ENCODE results near the gene AMELX. TPM values are rescaled to one million over a fixed set of nuclear protein-coding genes. Genes with fewer than 3 reads are reported as not detected.

Gene AMELX
- total and polyA plus RNA-seq, 4 donors = not detected

- WGBS, 2 donors = 66 to 80% methylated on average over 7 of the region's 7 CpGs
- no peak for ATAC-seq (ENCODE audit: insufficient read depth, low FRiP score)
- TF ChIP-seq, protein P1, sequence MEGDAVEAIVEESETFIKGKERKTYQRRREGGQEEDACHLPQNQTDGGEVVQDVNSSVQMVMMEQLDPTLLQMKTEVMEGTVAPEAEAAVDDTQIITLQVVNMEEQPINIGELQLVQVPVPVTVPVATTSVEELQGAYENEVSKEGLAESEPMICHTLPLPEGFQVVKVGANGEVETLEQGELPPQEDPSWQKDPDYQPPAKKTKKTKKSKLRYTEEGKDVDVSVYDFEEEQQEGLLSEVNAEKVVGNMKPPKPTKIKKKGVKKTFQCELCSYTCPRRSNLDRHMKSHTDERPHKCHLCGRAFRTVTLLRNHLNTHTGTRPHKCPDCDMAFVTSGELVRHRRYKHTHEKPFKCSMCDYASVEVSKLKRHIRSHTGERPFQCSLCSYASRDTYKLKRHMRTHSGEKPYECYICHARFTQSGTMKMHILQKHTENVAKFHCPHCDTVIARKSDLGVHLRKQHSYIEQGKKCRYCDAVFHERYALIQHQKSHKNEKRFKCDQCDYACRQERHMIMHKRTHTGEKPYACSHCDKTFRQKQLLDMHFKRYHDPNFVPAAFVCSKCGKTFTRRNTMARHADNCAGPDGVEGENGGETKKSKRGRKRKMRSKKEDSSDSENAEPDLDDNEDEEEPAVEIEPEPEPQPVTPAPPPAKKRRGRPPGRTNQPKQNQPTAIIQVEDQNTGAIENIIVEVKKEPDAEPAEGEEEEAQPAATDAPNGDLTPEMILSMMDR (IDR thresholded peaks at IDR 0.05; ENCODE audit: control extremely low read depth, extremely low read depth) = no peak
Observed at GRCh38 chrX:11319806-11320520, 26.8 kb downstream of the AMELX start.

DNA sequence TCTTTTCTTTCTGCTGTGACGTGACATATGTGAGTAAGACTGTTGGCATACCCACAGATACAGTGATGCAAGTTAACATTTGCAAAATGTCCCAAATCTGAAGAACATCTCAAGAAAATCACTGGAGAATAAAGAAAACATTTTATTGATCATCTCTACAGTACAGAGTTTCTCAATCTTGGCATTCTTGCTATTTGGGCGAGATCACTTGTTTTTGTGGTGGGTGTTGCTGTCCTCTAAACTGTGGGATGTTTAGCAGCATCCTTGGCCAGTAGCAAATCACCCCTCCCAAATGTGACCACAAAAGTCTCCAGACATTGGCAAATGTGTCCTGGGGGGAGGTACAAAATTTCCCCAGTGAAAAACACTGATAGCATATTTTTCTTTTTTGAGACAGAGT, 28.8 kb downstream of the AMELX start:
- Histone ChIP-seq H3K4me3 (no peak overlapping the region), H3K9me3 (ENCODE audit: control insufficient read depth in 4 of 4, insufficient read depth in 3 of 4, low read length in 3 of 4) (peaks cover 0 to 1% (median 0%) of the 10 kb centered on the region in 4 donors), H3K9ac (ENCODE audit: insufficient read depth in 1 of 2, low read length in 2 of 2) (no peak overlapping the region), H3K27ac (ENCODE audit: low read depth in 1 of 2, low read length in 1 of 2) (no peak overlapping the region), H3K4me1 (ENCODE audit: control insufficient read depth in 5 of 5, insufficient read depth in 5 of 5, low read length in 5 of 5) (peaks cover 0 to 21% (median 1%) of the 10 kb centered on the region in 5 donors), H3K27me3 (ENCODE audit: control insufficient read depth in 3 of 3, insufficient read depth in 3 of 3, low read length in 2 of 3) (peaks cover 4 to 24% (median 6%) of the 10 kb centered on the region in 3 donors), H3K36me3 (ENCODE audit: control insufficient read depth in 4 of 4, insufficient read depth in 4 of 4, low read length in 4 of 4) (no peaks in the 10 kb centered on the region)
- 77 to 82% methylated on average over 2 of the region's 2 CpGs for WGBS, 2 donors
- DNase-seq = peak in 1 of 3 donors; percentile 21
- no peak for ATAC-seq (ENCODE audit: insufficient read depth, low FRiP score)
- TF ChIP-seq, protein P1 (IDR thresholded peaks at IDR 0.05; ENCODE audit: control extremely low read depth, extremely low read depth) = no peak

More at GRCh38 chrX:11319806-11320520, 26.8 kb downstream of the AMELX start:
- Histone ChIP-seq H3K4me1 (ENCODE audit: control insufficient read depth in 5 of 5, insufficient read depth in 5 of 5, low read length in 5 of 5) (peaks cover 0 to 22% (median 1%) of the 10 kb centered on the region in 5 donors), H3K27ac (ENCODE audit: low read depth in 1 of 2, low read length in 1 of 2) (no peak overlapping the region), H3K9me3 (ENCODE audit: control insufficient read depth in 4 of 4, insufficient read depth in 3 of 4, low read length in 3 of 4) (peaks cover 0 to 1% (median 0%) of the 10 kb centered on the region in 4 donors), H3K27me3 (ENCODE audit: control insufficient read depth in 3 of 3, insufficient read depth in 3 of 3, low read length in 2 of 3) (peaks cover 4 to 32% (median 4%) of the 10 kb centered on the region in 3 donors), H3K4me3 (no peak overlapping the region), H3K9ac (ENCODE audit: insufficient read depth in 1 of 2, low read length in 2 of 2) (no peak overlapping the region), H3K36me3 (ENCODE audit: control insufficient read depth in 4 of 4, insufficient read depth in 4 of 4, low read length in 4 of 4) (no peaks in the 10 kb centered on the region)
- DNase-seq = peak in 2 of 3 donors; percentile 86 to 87

GRCh38 chrX:11328134-11328533, 34.9 kb downstream of the AMELX start:
- ATAC-seq (ENCODE audit: insufficient read depth, low FRiP score) = no peak
- H3K9ac ChIP-seq (ENCODE audit: insufficient read depth in 1 of 2, low read length in 2 of 2) = no peak overlapping the region
- H3K4me1 ChIP-seq (ENCODE audit: control insufficient read depth in 5 of 5, insufficient read depth in 5 of 5, low read length in 5 of 5) = no peaks in the 10 kb centered on the region
- DNase-seq = no peak
- WGBS, 2 donors = 60 to 88% methylated on average over 3 of the region's 3 CpGs
- H3K27me3 ChIP-seq (ENCODE audit: control insufficient read depth in 3 of 3, insufficient read depth in 3 of 3, low read length in 2 of 3) = peaks cover 0 to 25% (median 21%) of the 10 kb centered on the region in 3 donors
- no peak overlapping the region for H3K27ac ChIP-seq (ENCODE audit: low read depth in 1 of 2, low read length in 1 of 2)
- no peaks in the 10 kb centered on the region for H3K36me3 ChIP-seq (ENCODE audit: control insufficient read depth in 4 of 4, insufficient read depth in 4 of 4, low read length in 4 of 4)
- peaks cover 0 to 1% (median 0%) of the 10 kb centered on the region in 4 donors for H3K9me3 ChIP-seq (ENCODE audit: control insufficient read depth in 4 of 4, insufficient read depth in 3 of 4, low read length in 3 of 4)
- TF ChIP-seq, protein P1 (IDR thresholded peaks at IDR 0.05; ENCODE audit: control extremely low read depth, extremely low read depth) = no peak
- no peak overlapping the region for H3K4me3 ChIP-seq
